ENCODE results near the gene CBX2.

CBX2 gene

GRCh38 chr17:79790805-79791734 lies 13.1 kb downstream of the CBX2 start:
- Histone ChIP-seq H3K4me3 (ENCODE audit: low read length) (no peak overlapping the region), H3K36me3 (ENCODE audit: insufficient read depth, low read length) (peaks cover 17% of the 10 kb centered on the region), H3K4me1 (ENCODE audit: insufficient read depth, low read length) (peaks cover 72% of the 10 kb centered on the region), H2AFZ (ENCODE audit: low read depth, low read length) (no peak overlapping the region), H3K9me3 (ENCODE audit: low read length) (peaks cover 5% of the 10 kb centered on the region), H3K27me3 (ENCODE audit: insufficient read depth, low read length) (peaks cover 21% of the 10 kb centered on the region)

- peaks cover 17% of the 10 kb centered on the region for H3K36me3 ChIP-seq (ENCODE audit: insufficient read depth, low read length)
- H3K9me3 ChIP-seq (ENCODE audit: low read length) = peaks cover 5% of the 10 kb centered on the region
- H3K27me3 ChIP-seq (ENCODE audit: insufficient read depth, low read length) = peaks cover 21% of the 10 kb centered on the region
- H3K4me1 ChIP-seq (ENCODE audit: insufficient read depth, low read length) = peaks cover 74% of the 10 kb centered on the region
- H2AFZ ChIP-seq (ENCODE audit: low read depth, low read length) = no peak overlapping the region
- no peak overlapping the region for H3K4me3 ChIP-seq (ENCODE audit: low read length)
Observed at GRCh38 chr17:79791735-79792161, 13.8 kb downstream of the CBX2 start.

- peaks cover 17% of the 10 kb centered on the region for H3K36me3 ChIP-seq (ENCODE audit: insufficient read depth, low read length)
- peaks cover 5% of the 10 kb centered on the region for H3K9me3 ChIP-seq (ENCODE audit: low read length)
- H2AFZ ChIP-seq (ENCODE audit: low read depth, low read length) = no peak overlapping the region
- no peak overlapping the region for H3K4me3 ChIP-seq (ENCODE audit: low read length)
- H3K27me3 ChIP-seq (ENCODE audit: insufficient read depth, low read length) = peaks cover 21% of the 10 kb centered on the region
- peaks cover 71% of the 10 kb centered on the region for H3K4me1 ChIP-seq (ENCODE audit: insufficient read depth, low read length)
Observed at GRCh38 chr17:79792341-79792871, 14.5 kb downstream of the CBX2 start.

- H3K4me1 ChIP-seq (ENCODE audit: insufficient read depth, low read length) = peaks cover 70% of the 10 kb centered on the region
Observed at GRCh38 chr17:79792984-79793923, 15.3 kb downstream of the CBX2 start.

GRCh38 chr17:79793924-79794304 lies 16.0 kb downstream of the CBX2 start:
- Histone ChIP-seq H3K9me3 (ENCODE audit: low read length) (peaks cover 5% of the 10 kb centered on the region), H3K4me1 (ENCODE audit: insufficient read depth, low read length) (peaks cover 70% of the 10 kb centered on the region), H3K4me3 (ENCODE audit: low read length) (peak overlapping the region; percentile 40), H3K36me3 (ENCODE audit: insufficient read depth, low read length) (peaks cover 17% of the 10 kb centered on the region), H2AFZ (ENCODE audit: low read depth, low read length) (no peak overlapping the region), H3K27me3 (ENCODE audit: insufficient read depth, low read length) (peaks cover 30% of the 10 kb centered on the region)

More at GRCh38 chr17:79792984-79793923, 15.3 kb downstream of the CBX2 start:
- H3K36me3 ChIP-seq (ENCODE audit: insufficient read depth, low read length) = peaks cover 17% of the 10 kb centered on the region
- peaks cover 5% of the 10 kb centered on the region for H3K9me3 ChIP-seq (ENCODE audit: low read length)
- H2AFZ ChIP-seq (ENCODE audit: low read depth, low read length) = no peak overlapping the region
- peaks cover 24% of the 10 kb centered on the region for H3K27me3 ChIP-seq (ENCODE audit: insufficient read depth, low read length)
- peak overlapping the region; percentile 40 for H3K4me3 ChIP-seq (ENCODE audit: low read length)

- H3K36me3 ChIP-seq (ENCODE audit: insufficient read depth, low read length) = peaks cover 17% of the 10 kb centered on the region
- H3K9me3 ChIP-seq (ENCODE audit: low read length) = peaks cover 5% of the 10 kb centered on the region
- H3K4me3 ChIP-seq (ENCODE audit: low read length) = no peak overlapping the region
- H2AFZ ChIP-seq (ENCODE audit: low read depth, low read length) = no peak overlapping the region
- peaks cover 71% of the 10 kb centered on the region for H3K4me1 ChIP-seq (ENCODE audit: insufficient read depth, low read length)
- peaks cover 39% of the 10 kb centered on the region for H3K27me3 ChIP-seq (ENCODE audit: insufficient read depth, low read length)
Observed at GRCh38 chr17:79794659-79795511, 16.9 kb downstream of the CBX2 start.

GRCh38 chr17:79795795-79796443 lies 18.0 kb downstream of the CBX2 start:
- peaks cover 17% of the 10 kb centered on the region for H3K36me3 ChIP-seq (ENCODE audit: insufficient read depth, low read length)
- H2AFZ ChIP-seq (ENCODE audit: low read depth, low read length) = no peak overlapping the region
- peak overlapping the region; percentile 57 for H3K4me3 ChIP-seq (ENCODE audit: low read length)
- peaks cover 1% of the 10 kb centered on the region for H3K9me3 ChIP-seq (ENCODE audit: low read length)
- peaks cover 79% of the 10 kb centered on the region for H3K4me1 ChIP-seq (ENCODE audit: insufficient read depth, low read length)
- H3K27me3 ChIP-seq (ENCODE audit: insufficient read depth, low read length) = peaks cover 39% of the 10 kb centered on the region

GRCh38 chr17:79796444-79796762 lies 18.5 kb downstream of the CBX2 start:
- Histone ChIP-seq H3K27me3 (ENCODE audit: insufficient read depth, low read length) (peaks cover 39% of the 10 kb centered on the region), H3K4me1 (ENCODE audit: insufficient read depth, low read length) (peaks cover 80% of the 10 kb centered on the region), H2AFZ (ENCODE audit: low read depth, low read length) (no peak overlapping the region), H3K9me3 (ENCODE audit: low read length) (no peaks in the 10 kb centered on the region), H3K36me3 (ENCODE audit: insufficient read depth, low read length) (peaks cover 17% of the 10 kb centered on the region), H3K4me3 (ENCODE audit: low read length) (peak overlapping the region; percentile 57)

- H3K9me3 ChIP-seq (ENCODE audit: low read length) = no peaks in the 10 kb centered on the region
- no peak within 1 kb of the TSS for H2AFZ ChIP-seq (ENCODE audit: low read depth, low read length)
- peaks cover 39% of the 10 kb centered on the region for H3K27me3 ChIP-seq (ENCODE audit: insufficient read depth, low read length)
- peak within 1 kb of the TSS; percentile 57 for H3K4me3 ChIP-seq (ENCODE audit: low read length)
- peaks cover 17% of the 10 kb centered on the region for H3K36me3 ChIP-seq (ENCODE audit: insufficient read depth, low read length)
- H3K4me1 ChIP-seq (ENCODE audit: insufficient read depth, low read length) = peaks cover 75% of the 10 kb centered on the region
Observed at GRCh38 chr17:79796763-79797491, 19.0 kb downstream of the CBX2 start, which contains the start of gene CBX8. CBX8 (minus strand) TSS chr17:79797077; CDS start chr17:79796998, 79 bp downstream.

- Histone ChIP-seq H3K27me3 (ENCODE audit: insufficient read depth, low read length) (peaks cover 44% of the 10 kb centered on the region), H3K4me1 (ENCODE audit: insufficient read depth, low read length) (peaks cover 67% of the 10 kb centered on the region)
Observed at GRCh38 chr17:79797492-79798298, 19.7 kb downstream of the CBX2 start.

More at GRCh38 chr17:79797492-79798298, 19.7 kb downstream of the CBX2 start:
- Histone ChIP-seq H3K4me3 (ENCODE audit: low read length) (peak overlapping the region; percentile 45), H3K36me3 (ENCODE audit: insufficient read depth, low read length) (peaks cover 17% of the 10 kb centered on the region), H2AFZ (ENCODE audit: low read depth, low read length) (no peak overlapping the region), H3K9me3 (ENCODE audit: low read length) (no peaks in the 10 kb centered on the region)
